Activated T-cell treated with anti-CD3 and anti-CD28 coated beads for 4 hours (primary cell): ENCODE data around the gene KAT5.
"Not testable (repeated sequence)": the region's sequence is repeated elsewhere in the genome, so short reads cannot be mapped to it uniquely, and the experiment has no call there.

Experiments
- DNase-seq: peaks from one replicate; pipeline ENCODE4 v3.0.0-alpha.2; 2020

KAT5 gene

GRCh38 chr11:65710421-65710820, 1.6 kb upstream of the KAT5 start:
- DNase-seq, result no peak

- no peak for DNase-seq
Observed at GRCh38 chr11:65712633-65713076, 603 bp downstream of the KAT5 start.

GRCh38 chr11:65713212-65713969, 1.3 kb downstream of the KAT5 start:
- no peak for DNase-seq

- DNase-seq, result no peak
Observed at GRCh38 chr11:65714433-65714832, 2.4 kb downstream of the KAT5 start.

DNA sequence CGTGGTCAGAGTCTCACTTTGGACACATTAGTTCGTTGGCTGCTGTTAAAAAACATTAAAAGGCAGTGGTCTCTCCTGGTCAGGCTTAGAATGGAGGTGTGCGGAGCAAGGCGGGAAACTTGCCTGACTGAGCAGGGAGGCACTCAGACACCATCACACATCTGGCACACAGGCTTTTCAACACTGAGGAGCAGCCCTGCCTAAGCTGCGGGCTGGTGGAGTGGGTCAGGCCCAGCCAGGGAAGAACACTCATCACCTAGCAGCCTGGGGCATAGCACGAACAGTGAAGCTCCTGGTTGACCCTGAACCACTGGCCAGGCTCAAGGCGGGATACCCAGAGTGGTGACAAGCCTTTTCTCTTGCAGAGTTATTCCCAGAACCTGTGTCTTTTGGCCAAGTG, 4.2 kb downstream of the KAT5 start:
- DNase-seq, result no peak

- no peak for DNase-seq
Observed at GRCh38 chr11:65716774-65717405, 4.8 kb downstream of the KAT5 start.

DNA sequence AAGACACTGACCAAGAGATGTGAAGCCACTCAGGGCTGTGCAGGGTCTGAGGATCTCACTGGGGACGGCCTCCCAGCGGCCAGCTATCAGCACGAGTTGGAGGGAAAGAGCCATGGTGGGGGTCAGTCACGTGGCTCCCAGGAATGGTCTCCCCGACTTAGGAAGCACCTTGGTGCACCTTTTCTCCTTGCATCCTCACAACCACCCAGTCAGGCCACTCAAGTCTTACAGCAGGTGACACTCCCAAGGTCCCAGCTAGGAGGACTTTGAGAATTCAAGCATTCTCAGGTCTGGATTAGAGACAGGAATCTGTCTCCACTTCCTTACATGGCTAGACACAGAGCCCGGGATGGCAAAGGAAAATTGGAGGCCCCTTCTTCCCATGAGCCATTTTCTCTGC, 5.9 kb downstream of the KAT5 start:
- DNase-seq, result no peak

- DNase-seq, result no peak
Observed at GRCh38 chr11:65718531-65718930, 6.5 kb downstream of the KAT5 start.

GRCh38 chr11:65718964-65719492, 7.0 kb downstream of the KAT5 start:
- DNase-seq, result no peak

DNA sequence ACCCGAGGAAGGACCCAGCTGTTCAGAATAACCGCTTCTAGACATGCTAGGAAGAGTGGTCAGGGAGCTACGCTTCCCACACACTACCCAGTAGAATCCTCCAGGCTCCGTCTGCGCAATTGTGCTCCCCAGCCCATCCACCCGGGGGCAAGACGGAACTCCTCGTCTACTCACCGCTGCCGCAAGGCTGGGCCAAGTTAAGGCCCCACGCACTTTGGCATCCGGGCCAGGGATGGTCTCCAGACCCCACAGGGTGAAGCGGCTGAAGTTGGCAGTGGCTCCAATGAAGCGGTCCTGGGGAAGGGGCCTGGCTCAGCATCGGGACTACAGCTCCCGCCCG, 7.8 kb downstream of the KAT5 start:
- no peak for DNase-seq

GRCh38 chr11:65720211-65720934, 8.3 kb downstream of the KAT5 start, which contains the start of gene RNASEH2C:
TSS of gene RNASEH2C (minus strand) at chr11:65720798. CDS start at chr11:65720758, 40 bp downstream.
- DNase-seq, result peak; percentile 59

DNA sequence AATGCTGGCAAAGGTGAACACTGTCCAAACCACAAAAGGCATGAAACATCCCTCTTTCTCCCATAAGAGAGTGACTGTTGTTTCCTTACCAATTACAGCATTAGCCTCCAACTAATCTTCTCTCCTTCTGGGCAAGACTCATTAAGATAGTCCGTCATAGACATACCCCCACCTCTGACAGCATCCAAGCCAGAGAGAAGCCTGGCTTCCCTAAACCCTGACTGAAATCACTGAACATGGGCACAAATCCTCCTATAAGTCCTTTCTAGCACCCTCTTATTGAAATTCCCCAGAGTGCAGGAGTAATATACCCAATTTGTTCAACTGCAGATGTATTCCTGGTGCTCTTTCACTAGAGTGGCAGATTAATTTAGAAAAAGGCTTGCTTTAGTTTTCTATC, 10.2 kb downstream of the KAT5 start:
- DNase-seq, result no peak

- no peak for DNase-seq
Observed at GRCh38 chr11:65726660-65727059, 14.6 kb downstream of the KAT5 start.

- DNase-seq, result no peak
Observed at GRCh38 chr11:65727865-65728264, 15.8 kb downstream of the KAT5 start.

GRCh38 chr11:65730461-65730860, 18.4 kb downstream of the KAT5 start:
- DNase-seq, result no peak

GRCh38 chr11:65735111-65735510, 23.1 kb downstream of the KAT5 start:
- not testable (repeated sequence) for DNase-seq

DNA sequence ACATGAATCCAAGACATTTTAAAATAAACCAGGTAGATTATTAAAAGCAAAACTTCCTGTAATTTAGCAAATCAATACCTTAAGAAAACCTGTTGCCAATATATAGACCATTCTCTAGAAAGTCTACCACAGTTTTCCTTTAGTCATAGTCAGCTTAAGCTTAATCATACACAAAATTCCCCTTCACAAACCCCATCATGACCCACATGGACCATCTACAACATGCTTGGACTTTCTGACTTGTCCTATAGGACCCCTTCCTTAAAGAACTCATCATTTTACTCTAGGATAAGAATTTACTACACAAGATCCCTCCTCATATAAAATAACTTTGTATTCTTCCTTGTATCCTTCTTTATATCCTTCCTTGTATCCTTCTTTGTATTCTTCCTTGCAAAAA, 24.8 kb downstream of the KAT5 start:
- no peak for DNase-seq

GRCh38 chr11:65739022-65739421, 27.0 kb downstream of the KAT5 start:
- no peak for DNase-seq

GRCh38 chr11:65741185-65741584, 29.1 kb downstream of the KAT5 start:
- DNase-seq, result no peak

DNA sequence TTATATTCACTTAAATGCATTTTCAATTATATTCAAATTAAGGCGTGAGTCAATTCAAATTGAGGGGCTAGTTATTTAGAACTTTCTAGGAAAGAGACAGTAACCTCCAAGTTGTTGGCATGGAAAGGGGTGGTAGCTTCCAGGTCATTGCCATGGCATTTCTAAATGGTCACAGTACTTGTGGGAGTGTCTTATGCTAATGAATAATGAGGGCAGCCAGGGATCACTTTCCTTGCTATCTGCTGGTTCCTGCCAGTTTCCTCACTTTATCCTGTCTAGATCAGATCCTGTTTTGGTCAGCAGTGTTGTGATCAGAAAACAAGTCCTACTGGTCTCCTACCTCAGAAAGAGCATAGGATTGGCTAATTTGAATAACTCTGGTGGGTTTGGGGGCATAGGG, 30.3 kb downstream of the KAT5 start:
- DNase-seq, result no peak

- DNase-seq, result no peak
Observed at GRCh38 chr11:65743681-65744025, 31.6 kb downstream of the KAT5 start.

DNA sequence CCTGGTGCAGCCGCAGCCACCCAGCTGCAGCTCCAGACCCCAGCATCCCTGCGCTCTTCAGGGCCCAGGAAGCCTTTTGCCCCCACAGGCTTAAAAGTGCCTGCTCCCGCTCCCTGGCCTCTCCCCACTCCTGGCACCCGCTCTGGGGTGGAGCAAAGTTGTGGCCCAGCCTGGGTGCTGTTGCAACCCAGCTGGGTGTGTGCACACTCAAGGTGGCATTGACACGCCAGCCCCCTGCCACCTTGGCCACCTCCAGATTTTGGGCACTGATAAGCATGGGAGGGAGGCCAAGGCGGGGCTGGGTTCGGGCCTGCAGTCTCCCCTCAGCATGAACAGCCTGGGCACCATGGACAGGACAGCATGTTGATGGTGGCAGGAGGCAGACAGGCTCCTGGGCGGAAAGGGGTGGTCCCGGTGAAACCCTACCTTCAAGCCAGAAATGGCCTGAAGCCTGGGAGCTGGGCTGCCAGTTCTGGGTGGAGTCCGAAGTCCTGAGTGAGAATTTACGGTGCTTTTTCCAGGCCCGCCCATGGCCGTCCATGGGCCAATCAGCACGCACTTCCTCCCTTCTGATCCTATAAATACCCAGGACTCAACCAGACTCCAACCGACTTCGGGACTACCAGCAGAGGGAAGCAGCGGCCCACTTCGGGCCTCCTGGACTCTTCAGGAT, 32.1 kb downstream of the KAT5 start:
- no peak for DNase-seq

- DNase-seq, result no peak
Observed at GRCh38 chr11:65744699-65745042, 32.6 kb downstream of the KAT5 start.
